GM12872 (cell line): ENCODE data around the gene TBKBP1.

ENCODE experiments used
- TF ChIP-seq, protein P1 (sequence below): IDR thresholded peaks from 3 replicates; pipeline ENCODE4 v1.5.1; 2011; ENCODE audit warnings: low read depth, mild to moderate bottlenecking, low read length, moderate library complexity; ENCODE audit not compliant: insufficient read depth

Gene TBKBP1

GRCh38 chr17:47718634-47719405 lies 24.9 kb downstream of the TBKBP1 start:
- TF ChIP-seq, protein P1, sequence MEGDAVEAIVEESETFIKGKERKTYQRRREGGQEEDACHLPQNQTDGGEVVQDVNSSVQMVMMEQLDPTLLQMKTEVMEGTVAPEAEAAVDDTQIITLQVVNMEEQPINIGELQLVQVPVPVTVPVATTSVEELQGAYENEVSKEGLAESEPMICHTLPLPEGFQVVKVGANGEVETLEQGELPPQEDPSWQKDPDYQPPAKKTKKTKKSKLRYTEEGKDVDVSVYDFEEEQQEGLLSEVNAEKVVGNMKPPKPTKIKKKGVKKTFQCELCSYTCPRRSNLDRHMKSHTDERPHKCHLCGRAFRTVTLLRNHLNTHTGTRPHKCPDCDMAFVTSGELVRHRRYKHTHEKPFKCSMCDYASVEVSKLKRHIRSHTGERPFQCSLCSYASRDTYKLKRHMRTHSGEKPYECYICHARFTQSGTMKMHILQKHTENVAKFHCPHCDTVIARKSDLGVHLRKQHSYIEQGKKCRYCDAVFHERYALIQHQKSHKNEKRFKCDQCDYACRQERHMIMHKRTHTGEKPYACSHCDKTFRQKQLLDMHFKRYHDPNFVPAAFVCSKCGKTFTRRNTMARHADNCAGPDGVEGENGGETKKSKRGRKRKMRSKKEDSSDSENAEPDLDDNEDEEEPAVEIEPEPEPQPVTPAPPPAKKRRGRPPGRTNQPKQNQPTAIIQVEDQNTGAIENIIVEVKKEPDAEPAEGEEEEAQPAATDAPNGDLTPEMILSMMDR = no peak

DNA sequence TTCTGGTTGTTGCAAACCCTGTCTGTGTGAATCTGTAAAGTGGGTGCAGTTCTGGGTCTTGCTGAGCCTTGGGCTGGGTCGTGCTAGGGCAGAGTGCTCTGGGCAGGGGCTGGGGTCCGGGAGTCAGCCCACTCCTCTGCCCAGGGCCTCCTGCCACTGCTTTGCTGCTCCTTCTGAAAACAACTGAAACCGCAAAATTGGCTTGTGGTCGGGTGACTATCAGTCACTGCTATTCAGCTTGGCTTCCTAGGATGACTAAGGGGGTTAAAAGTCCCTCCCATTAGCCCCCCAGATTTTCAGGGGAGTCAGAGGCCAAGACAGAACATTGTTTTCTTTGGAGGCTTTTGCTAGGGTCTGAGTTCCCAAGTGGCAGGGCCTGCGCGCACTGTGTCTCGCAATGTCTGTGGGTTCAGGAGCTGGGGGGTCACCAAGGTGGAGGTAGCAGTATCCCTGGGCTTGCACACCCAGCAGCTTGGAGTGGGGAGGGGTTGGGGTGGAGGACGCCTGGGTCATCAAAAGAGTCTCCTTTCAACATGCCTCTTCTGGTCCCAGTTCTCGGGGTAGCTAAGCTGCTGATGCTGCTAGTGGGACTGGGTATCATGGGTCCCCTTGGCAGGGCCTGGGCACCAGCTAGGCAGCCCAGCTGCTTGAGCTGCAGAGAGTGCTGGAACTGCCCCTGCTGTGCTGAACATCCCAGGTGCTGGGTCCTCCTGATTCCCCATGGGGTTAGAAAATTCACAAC lies 25.6 kb downstream of the TBKBP1 start:
- TF ChIP-seq, protein P1 = no peak

DNA sequence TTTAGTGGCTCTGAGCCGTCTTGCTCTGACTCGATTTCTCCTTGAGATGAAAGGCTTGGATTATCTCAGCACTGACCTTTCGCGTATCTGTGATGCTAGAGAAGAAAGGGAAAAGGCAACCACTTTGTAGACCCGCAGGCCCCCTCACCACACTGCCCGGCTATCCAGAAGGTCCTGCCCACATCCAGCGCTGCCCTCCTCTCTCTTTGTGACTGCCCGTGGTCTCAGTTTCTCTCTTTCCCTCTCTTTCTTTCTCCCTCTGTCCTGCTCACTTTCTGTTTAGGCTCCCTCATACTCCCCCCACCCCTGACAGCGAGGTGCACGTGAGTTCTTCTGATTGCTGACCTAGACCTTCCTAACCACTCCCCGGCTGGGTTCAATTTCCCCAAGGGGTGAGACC lies 26.2 kb downstream of the TBKBP1 start:
- TF ChIP-seq, protein P1 = no peak

GRCh38 chr17:47720754-47721533 lies 27.0 kb downstream of the TBKBP1 start:
- TF ChIP-seq, protein P1 = no peak

- TF ChIP-seq, protein P1 = no peak
These were observed 27.8 kb downstream of the TBKBP1 start for GRCh38 chr17:47721725-47722124.

GRCh38 chr17:47724705-47725104 lies 30.7 kb downstream of the TBKBP1 start:
- TF ChIP-seq, protein P1 = no peak

DNA sequence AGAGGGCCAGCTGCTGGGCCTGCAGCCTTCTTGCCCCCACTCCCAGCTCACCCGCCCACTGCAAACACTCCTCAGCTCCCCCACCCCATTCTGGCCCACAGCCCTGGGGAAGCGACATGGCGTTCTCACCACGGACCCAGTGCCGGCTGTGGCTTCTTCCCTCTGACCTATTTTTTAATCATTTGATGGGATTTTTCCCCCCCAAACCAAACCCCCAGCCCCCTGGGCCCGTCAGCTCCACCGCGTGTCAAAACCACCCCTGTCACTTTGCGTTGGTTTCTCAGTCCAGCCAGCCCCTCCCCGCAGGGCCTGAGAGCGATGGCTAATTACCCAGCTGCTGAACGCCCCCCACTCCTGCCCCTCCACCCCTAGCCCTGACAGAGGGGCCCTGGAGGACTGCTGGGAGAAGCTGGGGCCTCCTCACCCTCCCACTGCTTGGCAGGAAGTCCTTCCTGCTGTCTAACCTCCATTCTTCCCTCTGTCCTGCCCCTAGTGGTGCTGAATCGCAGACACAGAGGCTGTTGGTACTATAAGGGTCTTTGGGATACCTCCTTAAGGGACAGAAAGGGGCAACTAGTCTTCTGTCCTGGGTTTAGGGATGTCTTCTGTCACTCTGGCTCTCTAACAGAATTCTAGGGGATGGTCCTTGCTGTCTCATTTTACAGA lies 31.6 kb downstream of the TBKBP1 start:
- TF ChIP-seq, protein P1 = peak; percentile 8; the same call in 1 of the 3 replicates
